ENCODE data around the gene BEGAIN.
A peak's percentile ranks its signal among the peaks of the same experiment; 100 is the strongest.
"Not testable (repeated sequence)": the region's sequence is repeated elsewhere in the genome, so short reads cannot be mapped to it uniquely, and the experiment has no call there.

The BEGAIN gene

DNA sequence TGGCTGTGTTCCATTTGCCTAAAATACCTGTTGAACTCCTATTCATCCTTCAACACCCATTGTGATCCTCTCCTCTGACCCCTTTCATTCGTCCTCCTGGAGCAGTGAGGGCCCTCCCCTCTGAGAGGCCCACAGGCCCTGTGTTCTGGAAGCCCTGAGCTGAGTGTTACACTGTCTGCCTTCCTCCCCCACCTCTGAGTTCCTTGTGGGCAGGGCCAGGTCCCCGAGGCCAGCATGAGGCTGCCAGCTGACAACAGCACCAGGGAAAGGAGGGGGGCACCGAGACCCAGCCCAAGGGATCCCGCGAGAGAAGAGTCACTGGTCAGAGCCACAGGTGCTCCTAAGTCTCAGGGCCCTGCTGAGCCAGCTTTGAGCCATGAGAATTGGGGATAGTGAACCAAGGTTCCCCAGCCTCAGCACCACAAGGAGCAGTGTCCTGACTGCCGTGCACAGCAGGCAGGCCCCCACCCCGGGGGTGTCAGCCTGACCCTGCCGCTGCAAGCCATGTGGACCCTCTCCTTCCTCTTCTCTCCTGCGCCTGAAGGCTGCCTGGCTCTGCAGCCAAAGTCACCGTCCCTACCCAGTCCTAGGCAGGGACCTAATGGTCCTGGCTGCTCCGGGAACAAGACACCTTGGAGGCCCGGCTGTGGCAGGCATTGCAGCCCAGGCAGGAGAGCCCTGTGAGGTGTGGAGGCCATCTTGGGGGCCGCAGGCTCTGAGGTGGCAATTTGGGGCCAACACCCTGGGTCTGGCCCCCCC is 52.5 kb downstream of the BEGAIN start:
- DNase-seq, result peak in 1 of 2 donors; percentile 1

DNA sequence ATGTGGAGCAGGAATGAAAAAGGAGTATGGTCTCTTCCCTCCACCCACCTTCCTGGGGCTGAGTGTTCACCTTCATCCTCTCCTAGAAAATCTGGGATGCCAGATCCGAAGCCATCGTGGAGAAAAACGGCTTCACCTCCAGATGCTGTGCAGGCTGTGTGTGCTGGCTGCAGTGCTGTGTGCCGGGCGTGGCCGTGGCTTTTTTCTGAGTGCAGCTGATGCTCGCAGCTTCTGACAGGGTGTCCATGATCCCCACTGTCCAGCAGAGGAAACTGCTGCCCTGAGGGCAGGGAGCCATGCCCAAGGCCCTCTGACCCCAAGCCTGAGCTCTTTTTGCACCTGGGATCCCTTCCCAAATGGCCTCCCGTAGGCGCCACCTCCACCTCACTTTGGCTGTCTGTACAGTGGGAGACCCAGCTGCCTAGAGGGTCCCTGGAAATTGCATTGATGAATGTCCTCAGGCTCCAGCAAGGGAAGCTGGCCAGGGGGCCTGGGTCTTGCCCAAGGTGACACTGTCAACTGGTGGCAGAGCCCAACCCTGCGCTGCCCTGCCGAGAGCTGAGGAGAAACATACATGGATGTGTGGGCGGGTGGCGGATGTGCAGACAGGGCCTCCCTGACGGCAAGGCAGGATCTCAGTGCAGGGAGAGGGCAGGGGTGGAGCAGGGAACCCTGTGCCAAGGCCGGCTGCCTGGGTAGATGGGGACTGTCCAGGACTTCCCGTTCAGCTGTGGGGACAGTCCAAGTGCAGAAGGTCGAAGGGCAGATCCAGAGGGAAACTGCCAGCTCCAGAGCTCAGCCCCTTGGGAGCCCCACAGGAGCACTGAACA is 53.3 kb downstream of the BEGAIN start:
- peak in 1 of 2 donors; percentile 1 for DNase-seq

DNA sequence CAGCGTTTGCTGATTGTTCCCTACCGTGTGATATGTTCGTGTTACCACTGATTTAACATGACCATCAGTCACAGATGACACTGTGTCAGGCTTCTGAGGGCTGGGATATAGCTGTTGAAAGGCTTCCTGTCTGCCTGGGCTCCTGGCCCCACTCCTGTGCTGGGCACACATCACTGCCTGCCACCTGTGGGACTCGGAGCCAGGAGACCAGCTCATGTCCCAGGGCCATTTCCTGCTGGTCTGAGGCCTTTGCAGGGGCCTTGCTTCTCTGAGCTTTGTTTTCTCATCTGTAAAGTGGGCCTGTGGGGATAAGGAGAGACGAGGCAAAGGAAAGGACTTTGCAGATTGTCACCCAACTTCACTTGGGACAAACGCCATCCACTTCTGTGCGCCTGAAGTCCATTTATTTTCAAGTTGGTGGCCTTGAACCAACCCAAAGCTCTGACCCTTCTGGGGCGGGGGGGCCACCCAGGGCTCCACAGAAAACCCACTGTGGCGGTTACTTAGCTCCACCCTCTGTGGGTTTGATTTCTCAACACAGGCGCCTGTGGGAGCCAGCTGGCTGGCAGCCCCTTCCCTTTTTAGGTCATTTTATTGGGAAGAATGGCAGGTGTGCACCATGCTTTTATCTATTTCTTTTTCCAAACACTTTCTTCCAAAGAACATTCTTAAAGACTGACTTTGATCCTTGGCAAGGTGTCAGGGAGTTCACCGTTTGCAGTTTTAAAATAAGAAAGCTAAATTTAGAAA is 54.1 kb downstream of the BEGAIN start:
- peak in 1 of 2 donors; percentile 1 for DNase-seq

DNA sequence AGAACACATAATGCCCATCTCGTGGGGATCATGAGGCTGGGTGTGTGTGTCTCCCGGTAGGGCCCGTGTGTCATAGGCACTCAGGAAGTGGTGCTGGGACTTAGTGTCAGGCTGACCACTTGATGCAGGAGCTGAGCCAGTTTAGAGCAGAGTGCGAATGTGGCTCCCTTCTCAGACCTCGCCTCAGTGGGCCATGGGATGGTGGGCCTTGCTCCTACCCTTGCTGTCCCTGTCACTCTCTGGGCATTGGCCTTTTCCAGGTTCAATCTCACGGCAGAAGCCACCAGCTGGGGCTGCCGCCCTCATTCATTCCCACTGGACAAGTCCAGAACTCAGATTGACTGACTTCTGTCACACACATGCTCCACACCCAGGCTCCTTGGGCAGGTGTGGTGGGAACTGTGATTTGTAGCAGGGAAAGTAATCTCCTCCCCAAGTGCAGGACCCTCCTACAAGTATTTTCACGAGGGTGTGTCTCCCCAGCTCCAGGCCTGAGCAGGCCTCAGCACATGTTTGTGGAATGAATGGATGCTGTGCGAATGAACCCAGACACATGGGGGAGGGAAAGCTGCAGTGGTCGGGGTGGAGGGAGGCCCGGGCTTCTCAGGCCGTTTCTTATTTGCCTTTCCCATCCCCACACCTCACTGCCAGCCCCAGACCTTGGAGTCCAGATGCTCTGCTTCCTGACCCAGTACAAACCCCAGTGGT is 54.9 kb downstream of the BEGAIN start:
- DNase-seq, result no peak

DNA sequence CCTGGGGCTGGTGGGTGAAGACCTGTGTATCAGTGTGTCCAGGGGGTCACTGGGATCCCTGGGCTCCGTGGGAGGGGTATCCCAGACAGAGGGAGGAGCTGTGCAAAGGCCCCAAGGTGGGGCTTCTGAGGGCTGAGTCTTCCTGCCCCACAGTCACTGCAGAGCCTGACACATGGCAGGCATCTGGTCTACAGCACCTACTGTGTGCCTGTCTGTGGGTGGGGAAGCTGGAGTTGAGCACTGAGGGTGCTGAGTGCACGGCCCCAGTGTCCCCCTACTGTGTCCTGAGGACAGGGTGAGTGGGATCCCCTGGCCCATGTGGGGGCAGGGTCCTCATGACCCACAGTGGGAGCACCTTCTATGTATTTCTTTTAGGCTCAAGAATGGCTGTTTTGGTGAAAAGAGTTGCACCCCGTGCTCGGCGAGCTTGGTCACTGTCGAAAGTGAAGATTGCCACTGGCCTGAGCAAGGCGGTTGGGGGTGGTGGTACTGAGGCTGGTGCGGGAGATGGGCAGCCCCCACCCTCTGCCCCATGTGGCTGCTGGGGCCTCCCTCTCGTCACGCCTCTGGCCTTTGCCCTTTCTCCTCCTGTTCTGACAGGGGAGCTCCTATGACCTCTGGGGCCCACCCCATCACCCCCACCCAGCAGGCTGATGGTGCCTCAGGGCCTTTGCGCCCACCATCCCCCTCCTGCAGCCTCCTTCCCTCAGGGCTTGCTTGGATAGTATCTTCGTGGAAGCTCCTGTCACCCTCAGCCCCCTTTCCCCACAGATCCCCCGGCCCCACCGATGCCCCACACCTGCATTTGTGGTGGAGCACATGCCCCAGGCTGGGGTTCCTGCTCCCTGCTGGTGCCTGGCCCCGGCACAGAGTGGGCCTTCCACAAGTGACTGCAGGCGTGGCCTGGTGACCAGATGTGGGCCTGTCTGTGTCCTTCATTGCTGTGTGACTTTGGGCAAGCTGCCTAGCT is 55.8 kb downstream of the BEGAIN start:
- DNase-seq, result no peak

DNA sequence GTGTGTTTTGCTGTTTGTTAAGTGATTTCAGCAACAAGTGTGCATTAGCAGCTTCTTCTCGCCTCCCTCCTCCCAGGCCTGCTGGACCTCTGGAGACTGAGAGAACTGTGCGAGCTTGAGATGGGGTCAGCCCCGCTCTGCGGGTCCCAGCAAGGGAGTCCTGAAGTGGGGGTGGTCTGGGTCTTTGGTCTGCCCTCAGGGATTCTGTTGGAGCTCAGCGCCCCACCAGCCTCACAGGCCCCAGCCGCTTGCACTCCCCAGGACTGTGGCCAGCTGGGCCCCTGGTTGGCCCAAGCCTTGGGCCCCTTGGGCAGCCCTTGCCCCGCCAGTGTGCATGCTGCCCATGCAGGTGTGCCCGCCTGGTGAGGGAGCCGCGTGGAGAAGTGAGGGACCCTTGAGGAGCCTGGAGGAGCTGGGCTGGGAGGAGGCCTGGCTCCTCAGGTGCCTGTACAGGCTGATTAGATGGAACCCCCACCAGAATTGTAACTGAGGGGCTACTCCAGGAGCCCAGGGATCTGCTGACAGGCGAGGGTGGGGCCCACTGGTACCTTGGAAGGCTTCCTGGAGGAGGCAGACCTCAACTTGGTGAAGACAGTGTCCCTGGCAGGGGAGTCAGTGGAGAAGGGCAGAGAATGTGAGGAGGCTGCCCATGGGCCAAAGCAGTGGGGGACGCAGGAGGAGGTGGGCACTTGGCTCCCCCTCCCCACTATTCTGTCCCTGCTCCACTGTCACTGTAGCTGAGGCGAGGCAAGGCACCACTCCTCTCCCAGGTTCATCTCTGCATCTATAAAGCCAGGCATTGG is 56.7 kb downstream of the BEGAIN start:
- DNase-seq, result no peak

DNA sequence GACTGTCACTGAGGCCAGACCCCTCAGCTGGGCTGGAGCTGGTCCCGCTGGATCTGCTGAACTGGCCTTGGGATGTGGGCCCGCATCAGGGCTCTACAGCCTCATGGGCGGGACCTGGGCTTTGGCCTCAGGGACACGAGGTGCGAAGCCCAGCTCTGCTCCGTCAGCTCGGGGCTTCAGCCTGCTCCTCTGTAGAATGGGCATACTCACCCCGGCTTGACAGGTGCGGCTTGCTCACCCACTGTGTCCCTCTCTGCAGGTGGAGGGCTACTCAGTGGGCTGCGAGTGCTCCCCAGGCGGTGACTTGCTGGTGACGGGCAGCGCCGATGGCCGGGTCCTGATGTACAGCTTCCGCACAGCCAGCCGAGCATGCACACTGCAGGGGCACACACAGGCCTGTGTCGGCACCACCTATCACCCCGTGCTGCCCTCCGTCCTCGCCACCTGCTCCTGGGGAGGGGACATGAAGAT is 57.6 kb downstream of the BEGAIN start:
- no peak for DNase-seq

DNA sequence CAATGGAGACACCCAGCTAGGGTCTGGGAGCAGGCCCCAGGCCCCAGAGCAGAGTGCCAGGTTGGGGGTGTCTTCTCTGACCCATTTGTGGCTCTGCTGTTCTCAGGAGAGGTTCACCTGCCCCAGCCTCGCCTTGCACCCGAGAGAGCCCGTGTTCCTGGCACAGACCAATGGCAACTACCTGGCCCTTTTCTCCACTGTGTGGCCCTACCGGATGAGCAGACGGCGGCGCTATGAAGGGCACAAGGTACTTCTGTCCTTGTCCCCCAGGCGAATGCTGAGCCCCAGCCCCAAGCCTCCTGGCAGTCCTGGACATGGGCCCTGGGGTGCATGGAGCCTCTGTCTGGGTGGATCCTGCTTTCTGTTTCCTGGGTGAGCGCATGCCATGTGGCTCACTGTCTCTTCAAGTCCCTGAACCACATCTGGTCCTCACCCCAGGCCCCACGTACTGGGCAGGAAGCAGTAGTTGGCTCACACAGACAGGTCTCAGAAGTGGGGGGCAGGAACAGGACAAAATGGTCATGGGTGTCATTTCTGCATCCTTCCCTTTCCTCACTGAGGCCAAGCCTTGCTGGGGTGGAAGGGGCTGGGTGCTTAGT is 58.2 kb downstream of the BEGAIN start:
- no peak for DNase-seq

DNA sequence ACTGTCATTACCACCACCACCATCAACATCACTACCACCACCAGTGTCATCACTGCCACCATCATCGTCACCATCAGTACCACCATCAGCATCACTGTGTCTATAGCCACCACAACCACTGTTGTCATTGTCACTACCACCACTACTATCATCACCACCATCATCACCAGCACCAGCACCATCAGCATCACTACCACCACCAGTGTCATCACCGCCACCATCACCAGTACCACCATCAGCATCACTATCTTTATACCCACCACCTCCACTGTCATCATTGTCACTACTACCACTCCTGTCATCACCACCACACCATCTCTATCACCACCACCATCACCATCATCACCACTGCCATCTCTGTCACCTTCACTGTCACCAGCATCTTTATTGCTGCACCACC is 60.6 kb downstream of the BEGAIN start:
- DNase-seq, result no peak

DNA sequence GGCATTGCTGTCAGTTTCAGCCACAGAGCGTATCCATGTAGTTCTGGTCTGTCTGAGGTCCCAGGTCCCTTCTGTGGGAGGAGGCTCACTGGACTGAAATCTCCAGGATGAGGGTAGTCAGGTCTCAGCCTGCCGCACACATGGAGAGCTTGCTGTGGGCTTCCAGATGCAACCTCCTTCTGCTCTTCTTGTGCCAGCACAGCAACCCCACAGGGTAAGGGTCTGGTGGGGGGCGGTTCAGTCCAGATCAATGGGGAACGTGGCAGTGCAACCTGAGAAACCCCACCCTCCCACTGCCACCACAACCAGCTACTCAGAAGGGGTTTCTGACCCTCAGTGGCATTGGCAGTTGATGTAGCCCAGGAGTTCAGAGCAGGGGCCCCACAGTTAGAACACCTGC is 61.2 kb downstream of the BEGAIN start:
- no peak for DNase-seq

DNA sequence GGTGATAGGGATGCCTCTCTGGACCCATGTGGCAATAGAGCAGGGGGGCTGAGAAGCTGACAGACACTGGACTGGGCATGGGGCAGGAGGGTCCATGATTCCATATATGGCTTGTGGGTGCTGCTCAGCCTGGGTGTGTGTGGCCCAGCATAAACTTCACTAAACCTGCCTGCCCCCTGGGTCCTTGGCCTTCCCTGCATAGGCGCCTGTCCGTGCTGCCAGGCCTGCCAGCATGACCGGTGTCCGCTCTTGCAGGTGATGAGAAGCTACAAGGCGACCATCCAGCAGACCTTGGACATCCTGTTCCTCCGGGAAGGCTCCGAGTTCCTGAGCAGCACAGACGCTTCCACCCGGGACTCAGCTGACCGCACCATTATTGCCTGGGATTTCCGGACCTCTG is 61.6 kb downstream of the BEGAIN start:
- DNase-seq, result no peak

DNA sequence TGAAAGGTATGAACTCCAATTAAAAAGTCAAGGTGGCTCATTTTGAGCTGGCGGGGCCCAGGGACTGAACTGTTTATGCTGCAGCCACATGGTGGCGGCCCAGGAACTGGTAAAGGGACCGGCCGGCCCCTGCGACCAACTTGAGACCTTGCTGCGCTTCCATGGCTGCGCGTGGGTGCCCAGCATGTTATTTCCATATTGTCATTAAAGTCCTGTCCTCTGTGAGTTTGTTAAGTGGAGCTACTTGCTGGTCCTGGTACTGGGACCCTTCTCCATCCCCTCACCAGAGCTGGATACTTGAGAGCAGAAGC is 62.3 kb downstream of the BEGAIN start:
- peak in 1 of 2 donors; percentile 33 for DNase-seq

DNA sequence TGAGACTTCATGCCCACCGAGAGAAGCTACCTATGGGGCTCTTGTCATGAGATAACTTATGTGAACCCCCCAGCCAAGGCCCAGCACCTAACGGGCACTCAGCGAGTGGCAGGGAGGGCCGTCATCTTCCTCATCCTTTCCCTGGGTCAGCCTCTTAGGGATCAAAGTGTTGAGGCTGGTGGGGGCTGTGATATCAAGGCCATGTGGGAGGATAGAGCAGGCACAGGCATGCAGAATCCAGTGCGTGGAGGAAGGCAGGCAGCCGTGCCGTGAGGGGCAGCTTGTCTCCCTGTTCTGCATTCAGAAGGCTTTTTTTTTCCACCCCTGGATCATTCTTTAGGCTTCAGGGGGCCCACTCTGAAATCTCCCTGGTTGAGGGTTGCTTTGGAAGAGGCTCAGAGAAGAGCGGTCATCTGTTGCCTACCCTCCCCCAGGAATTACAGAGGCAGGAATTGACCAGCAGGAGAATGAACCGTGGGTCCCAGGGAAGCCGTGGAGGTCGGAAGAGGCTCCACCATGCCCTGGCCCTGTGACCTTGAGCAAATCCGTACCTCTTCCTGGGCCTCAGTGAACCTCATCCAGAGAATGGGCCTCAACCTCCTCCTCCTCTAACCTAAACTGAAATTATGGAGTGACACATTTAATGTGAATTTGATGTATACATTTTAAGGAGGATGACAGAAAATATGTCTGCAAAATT is 62.8 kb downstream of the BEGAIN start:
- no peak for DNase-seq

DNA sequence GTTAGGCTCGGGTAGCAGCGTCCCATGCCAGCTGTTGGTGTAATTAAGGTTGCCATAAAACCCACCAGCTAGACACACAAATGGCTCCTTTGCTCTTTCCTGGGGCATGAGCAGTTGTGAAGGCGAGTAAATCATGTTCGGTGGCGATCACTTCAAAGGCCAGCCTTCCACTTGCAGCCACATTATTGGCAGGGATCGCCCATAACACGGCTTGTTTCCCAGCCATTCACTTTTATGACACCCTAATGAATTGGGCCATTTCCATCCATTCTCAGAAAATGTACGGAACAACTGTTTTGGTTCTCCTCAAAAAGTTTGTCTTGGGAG is 63.4 kb downstream of the BEGAIN start:
- no peak for DNase-seq

DNA sequence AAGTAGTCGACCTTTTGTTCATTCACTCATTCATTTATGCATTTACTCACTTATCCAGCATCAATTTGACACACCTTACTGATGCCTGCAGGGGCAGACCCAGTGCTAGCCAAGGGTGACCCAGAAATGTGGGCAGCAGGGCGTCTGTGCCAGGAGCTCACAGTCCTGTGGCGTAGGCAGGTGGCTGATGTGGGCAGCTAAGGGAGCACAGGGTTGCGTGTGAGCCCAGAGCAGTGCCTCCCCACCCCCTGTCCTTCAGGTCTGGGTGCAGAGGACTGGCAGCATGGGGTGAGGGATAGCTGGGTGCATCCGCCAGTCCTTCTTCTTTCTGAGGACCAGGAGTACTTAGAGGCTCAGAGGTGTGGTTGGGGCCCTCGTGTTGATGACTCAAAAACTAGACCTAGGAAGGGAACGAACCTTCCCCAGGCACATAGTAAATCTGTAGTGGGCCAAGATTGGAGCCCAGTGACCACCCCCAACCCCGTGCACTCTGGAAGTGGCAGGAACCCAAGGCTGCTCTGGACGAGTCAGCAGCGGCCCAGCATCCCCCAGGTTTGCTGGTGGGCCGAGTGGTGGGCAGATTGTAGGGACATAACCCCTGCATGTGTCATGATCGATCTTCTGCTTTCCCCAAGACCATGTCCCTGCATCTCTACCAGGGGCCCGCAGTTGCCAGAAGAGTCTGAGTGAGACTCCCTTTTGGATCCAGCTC is 63.9 kb downstream of the BEGAIN start:
- DNase-seq, result no peak

DNA sequence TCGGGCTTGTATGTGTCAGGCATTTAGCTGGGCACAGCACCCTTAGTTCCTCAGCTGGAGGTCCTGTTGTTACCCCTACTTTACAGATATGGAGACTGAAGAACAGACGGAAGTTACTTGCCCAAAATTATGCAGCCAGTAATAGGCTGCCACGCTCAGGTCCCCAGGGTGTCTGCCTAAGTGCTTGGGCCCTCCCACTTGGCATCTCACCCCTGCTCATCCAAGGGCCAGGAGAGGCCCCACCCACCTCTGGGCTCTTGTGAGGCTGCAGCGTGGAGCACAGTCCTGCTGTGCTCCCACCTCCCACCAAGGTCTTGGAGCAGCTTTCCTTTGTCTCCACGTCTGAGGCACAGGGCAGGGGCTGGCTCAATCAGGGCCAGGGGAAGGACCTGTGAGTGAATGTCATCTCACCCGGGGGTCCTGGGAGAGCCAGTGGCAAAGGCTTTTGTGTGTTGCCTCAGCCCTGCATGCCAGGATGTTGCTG is 64.6 kb downstream of the BEGAIN start:
- no peak for DNase-seq

DNA sequence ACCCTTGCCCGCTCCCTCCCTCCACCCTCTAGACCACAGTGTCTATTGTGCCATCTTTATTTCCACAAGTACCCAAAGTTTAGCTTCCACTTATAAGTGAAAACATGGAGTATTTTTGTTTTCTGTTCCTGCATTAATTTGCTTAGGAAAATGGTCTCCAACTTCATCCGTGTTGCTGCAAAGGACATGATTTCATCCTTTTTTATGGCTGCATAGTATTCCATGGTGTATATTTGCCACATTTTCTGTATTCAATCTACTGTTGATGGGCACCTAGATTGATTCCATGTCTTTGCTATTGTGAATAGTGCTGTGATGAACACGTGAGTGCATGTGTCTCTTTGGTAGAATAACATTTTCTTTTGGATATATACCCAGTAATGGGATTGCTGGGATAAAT is 81.2 kb downstream of the BEGAIN start:
- not testable (repeated sequence) for DNase-seq

DNA sequence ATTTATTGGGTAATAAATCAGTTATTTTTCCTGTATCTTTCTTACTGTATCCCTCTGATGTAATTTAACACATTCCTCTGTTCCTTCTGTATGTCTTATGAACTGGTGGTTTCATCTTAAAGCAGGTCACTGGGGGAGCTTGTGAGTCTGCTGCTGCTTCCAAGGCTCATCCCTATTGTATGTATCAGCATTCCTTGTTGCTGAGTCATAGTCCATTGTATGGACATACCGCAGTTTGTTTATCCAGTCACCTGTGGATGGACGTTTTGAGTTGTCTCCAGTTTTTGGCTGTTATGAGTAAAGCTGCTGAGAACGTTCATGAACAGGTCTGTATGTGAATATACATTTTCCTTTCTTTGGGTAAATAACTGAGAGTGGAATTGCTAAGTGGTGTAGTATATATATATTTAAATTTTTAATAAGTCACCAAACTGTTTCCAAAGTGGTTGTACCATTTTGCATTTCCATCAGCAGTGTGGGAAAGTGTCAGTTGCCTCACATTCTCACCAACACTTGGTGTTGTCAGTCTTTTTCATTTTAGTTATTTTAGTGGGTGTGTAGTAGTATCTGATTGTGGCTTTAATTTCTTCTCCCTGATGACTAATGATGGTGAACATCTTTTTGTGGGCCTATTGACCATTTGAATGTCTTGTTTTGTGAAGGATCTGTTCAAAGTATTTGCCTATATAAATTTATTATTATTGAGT is 82.7 kb downstream of the BEGAIN start:
- no peak for DNase-seq
